Epithelial cell of proximal tubule (primary cell): ENCODE measurements around the gene GOLGA8N. TPM values are rescaled to one million over a fixed set of nuclear protein-coding genes. Genes with fewer than 3 reads are reported as not detected.

ENCODE experiments used
- DNase-seq: peaks from one replicate; pipeline ENCODE4 v3.0.0-alpha.2; 2011; ENCODE audit warnings: low read depth
- H3K4me3 ChIP-seq: 2 replicates; pipeline ENCODE4 v1.5.1; 2011; ENCODE audit warnings: low read depth, mild to moderate bottlenecking, low read length
- CTCF ChIP-seq: conservative IDR thresholded peaks from 2 replicates; pipeline ENCODE4 v1.5.1; 2012; ENCODE audit warnings: low read depth, mild to moderate bottlenecking, low read length
- total RNA-seq: library from RNA; depleted of rRNA; stranded (reverse); fragments of >200 nt; gene quantifications from 2 replicates; pipeline ENCODE4 v1.2.3, GENCODE V29; 2015

Gene GOLGA8N
- total RNA-seq, 1 donor from 2014 or later: 0.46 TPM

GRCh38 chr15:32649342-32649741 lies 56.1 kb downstream of the GOLGA8N start:
- peak; percentile 52 for TF ChIP-seq CTCF
- no peak for DNase-seq
- H3K4me3 ChIP-seq: no peak overlapping the region

GRCh38 chr15:32651229-32651837 lies 58.1 kb downstream of the GOLGA8N start:
- TF ChIP-seq CTCF: peak; percentile 95
- no peak for DNase-seq
- H3K4me3 ChIP-seq: no peak overlapping the region

DNA sequence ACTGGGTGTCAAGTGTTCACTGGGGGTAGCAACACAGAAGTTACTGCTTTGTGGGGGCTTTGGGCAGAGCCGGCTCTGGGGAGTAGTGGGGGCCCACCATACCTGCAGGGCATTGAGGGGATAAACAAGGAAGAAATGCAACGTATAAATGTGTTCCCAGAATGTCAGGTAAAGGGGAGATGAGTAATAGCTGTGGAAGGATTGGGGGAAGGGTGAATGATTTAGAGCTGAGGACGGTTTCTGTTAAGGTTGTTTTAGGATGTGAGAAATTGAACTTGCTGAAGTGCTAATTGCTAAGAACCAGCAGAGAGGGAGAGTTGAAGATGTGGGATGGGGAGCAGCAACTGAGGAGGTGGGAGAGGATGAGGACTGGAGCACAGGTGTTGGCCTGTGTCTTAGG lies 58.9 kb downstream of the GOLGA8N start:
- no peak overlapping the region for H3K4me3 ChIP-seq
- TF ChIP-seq CTCF: no peak
- no peak for DNase-seq

DNA sequence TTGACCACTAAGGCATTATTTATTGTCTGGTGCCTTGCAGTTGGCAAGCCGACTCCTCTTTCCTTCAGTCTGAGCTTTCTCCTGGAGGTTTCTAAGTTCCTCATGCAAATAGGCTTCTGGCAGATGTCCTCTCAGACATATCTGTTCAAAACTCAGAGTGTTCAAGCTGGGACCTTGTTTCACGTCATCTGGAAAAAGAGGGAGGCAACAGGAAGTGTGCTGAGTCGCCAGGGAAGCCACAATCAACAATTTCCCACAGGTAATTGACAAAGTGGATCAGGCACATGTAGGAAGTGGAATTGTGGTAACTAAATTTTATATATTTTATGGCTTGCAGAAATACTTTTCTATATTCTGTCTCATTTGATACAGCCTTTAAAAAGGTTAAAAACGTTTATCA lies 62.8 kb downstream of the GOLGA8N start:
- no peak for DNase-seq
- TF ChIP-seq CTCF: no peak
- no peak overlapping the region for H3K4me3 ChIP-seq

- DNase-seq: no peak
Measured at GRCh38 chr15:32656496-32656895, 63.2 kb downstream of the GOLGA8N start.

More at GRCh38 chr15:32656496-32656895, 63.2 kb downstream of the GOLGA8N start:
- no peak for TF ChIP-seq CTCF
- H3K4me3 ChIP-seq: no peak overlapping the region

Other genes starting within 250 kb of the GOLGA8N start
- 0.07 TPM in 1 of 2 replicates, not detected in the other for gene GOLGA8K, start 190.2 kb upstream of the GOLGA8N start, total RNA-seq
- gene GOLGA8O, start 137.8 kb upstream of the GOLGA8N start, total RNA-seq: 0.29 TPM in 1 of 2 replicates, not detected in the other
- gene ARHGAP11A, start 22.0 kb downstream of the GOLGA8N start, total RNA-seq: 35.5 and 42.4 TPM in 2 replicates
- 4.9 and 18.4 TPM in 2 replicates for gene SCG5, start 48.3 kb downstream of the GOLGA8N start, total RNA-seq
- gene GREM1, start 124.5 kb downstream of the GOLGA8N start, total RNA-seq: 4.0 and 15.9 TPM in 2 replicates